Right lobe of liver (tissue), 6 donors: ENCODE data around the gene TMEM229A. TPM values are rescaled to one million over a fixed set of nuclear protein-coding genes. Genes with fewer than 3 reads are reported as not detected.
"Not testable (repeated sequence)": the region's sequence is repeated elsewhere in the genome, so short reads cannot be mapped to it uniquely, and the experiment has no call there.

Experiments used
- ATAC-seq, 4 donors: fragments of 200-7000 bp; cut with Tn5 transposase; one replicate each; pipeline ENCODE4 v1.9.1; 2020; ENCODE audit warnings: mild to moderate bottlenecking in 4 of 4, moderate library complexity in 4 of 4
- DNase-seq, 3 donors: peaks; one replicate each; pipeline ENCODE4 v3.0.0-alpha.2; 2020
- H3K27ac ChIP-seq, 3 donors: fragments of 200-600 bp; one replicate each; pipeline ENCODE4 v1.8.0; 2022
- H3K27me3 ChIP-seq, 2 donors: fragments of 200-600 bp; one replicate each; pipeline ENCODE4 v1.8.0; 2022
- H3K36me3 ChIP-seq, 4 donors: fragments of 200-600 bp; sonication (generic) in 1 of 4; one replicate each; pipeline versions ENCODE4 v1.5.1 to v1.8.0; 2017 to 2022; ENCODE audit warnings: control low read depth in 1 of 4
- H3K4me1 ChIP-seq, 4 donors: fragments of 200-600 bp; sonication (generic) in 1 of 4; one replicate each; pipeline versions ENCODE4 v1.5.1 to v1.8.0; 2017 to 2022; ENCODE audit warnings: control low read depth in 1 of 4
- H3K4me3 ChIP-seq, 3 donors: fragments of 200-600 bp; one replicate each; pipeline ENCODE4 v1.8.0; 2022
- H3K9me3 ChIP-seq, 4 donors: fragments of 200-600 bp; sonication (generic) in 1 of 4; one replicate each; pipeline versions ENCODE4 v1.5.1 to v1.8.0; 2017 to 2022; ENCODE audit warnings: control low read depth in 1 of 4
- CTCF ChIP-seq, 4 donors: fragments of 200-600 bp in 3 of 4; fragments of 450-650 bp in 1 of 4; IDR thresholded peaks; one replicate each; pipeline versions ENCODE4 v1.5.1 to v1.8.0; 2016 to 2022; ENCODE audit warnings: antibody characterized with exemption in 4 of 4, mild to moderate bottlenecking in 2 of 4
- POLR2A ChIP-seq: fragments of 450-650 bp; IDR thresholded peaks from one replicate; pipeline ENCODE4 v1.6.1; 2017; ENCODE audit warnings: antibody characterized with exemption, mild to moderate bottlenecking
- WGBS: methylation state at CpG from one replicate; pipeline ENCODE4 v1.1.6; 2018; ENCODE audit warnings: low coverage, low lambda C conversion rate; ENCODE audit not compliant: insufficient coverage; ENCODE audit errors: missing lambda C conversion rate; 5-methylcytosine and 5-hydroxymethylcytosine counted together
- intact Hi-C, 2 donors: fragments of 100-400 bp; cut with DNase I; formaldehyde crosslinking; loops; one replicate each; pipeline versions ENCODE4 v1.11.2 to v1.14.1; 2022
- total RNA-seq, 6 experiments: library from RNA; depleted of rRNA in 2 of 6; stranded (reverse); fragments of >200 nt in 2 of 6; fragmentation: NEBNext Ultra II Directional in 3 of 6; extraction: Animal tissue kit (Norgen Biotek cat#: 25700) in 3 of 6; gene quantifications; one replicate each; pipeline versions ENCODE4 v1.1.0 to v1.2.4, GENCODE V29; 2016 to 2023
- donor health status: DM: no; HTN: yes; CAD: no.
- donor health status: DM: no; HTN: no; CAD: no.
- donor health status: DM: no; HTN: no; CAD: no.
- donor health status: DM: no; HTN: yes; CAD: no.
- donor health status: DM: no; HTN: yes; CAD: no.

Gene TMEM229A
- total RNA-seq, 6 experiments from 2014 or later: not detected

- Histone ChIP-seq H3K4me3 (no peak overlapping the region), H3K36me3 (no peaks in the 10 kb centered on the region), H3K9me3 (no peaks in the 10 kb centered on the region), H3K27ac (no peak overlapping the region), H3K27me3 (no peaks in the 10 kb centered on the region), H3K4me1 (no peaks in the 10 kb centered on the region)
- no peak for DNase-seq
- WGBS: 88% methylated on average over 1 of the region's 1 CpG
- TF ChIP-seq CTCF (IDR thresholded peaks at IDR 0.05): no peak
- TF ChIP-seq POLR2A: no peak
- intact Hi-C loops: no loop called here
- no peak for ATAC-seq
Observed at GRCh38 chr7:124020060-124020459, 12.8 kb downstream of the TMEM229A start.

GRCh38 chr7:124013306-124013705 is 19.6 kb downstream of the TMEM229A start:
- no peaks in the 10 kb centered on the region for H3K4me1 ChIP-seq
- H3K4me3 ChIP-seq: no peak overlapping the region
- DNase-seq (no peak), ATAC-seq (no peak)
- no peaks in the 10 kb centered on the region for H3K9me3 ChIP-seq
- intact Hi-C loops: no loop called here
- no peaks in the 10 kb centered on the region for H3K36me3 ChIP-seq
- no peaks in the 10 kb centered on the region for H3K27me3 ChIP-seq
- no peak overlapping the region for H3K27ac ChIP-seq
- 23% methylated on average over 3 of the region's 3 CpGs for WGBS
- TF ChIP-seq CTCF (IDR thresholded peaks at IDR 0.05) (no peak), POLR2A (no peak)

- WGBS: 75% methylated on average over 3 of the region's 3 CpGs
Observed at GRCh38 chr7:124012864-124013263, 20.0 kb downstream of the TMEM229A start.

GRCh38 chr7:124009321-124009720 is 23.5 kb downstream of the TMEM229A start:
- ATAC-seq (no peak), DNase-seq (no peak)
- Histone ChIP-seq H3K9me3 (no peaks in the 10 kb centered on the region), H3K36me3 (no peaks in the 10 kb centered on the region), H3K27ac (no peak overlapping the region), H3K27me3 (no peaks in the 10 kb centered on the region), H3K4me3 (no peak overlapping the region), H3K4me1 (no peaks in the 10 kb centered on the region)
- intact Hi-C loops: no loop called here
- WGBS: 25% methylated on average over 2 of the region's 2 CpGs
- TF ChIP-seq CTCF (IDR thresholded peaks at IDR 0.05) (no peak), POLR2A (no peak)

More at GRCh38 chr7:124012864-124013263, 20.0 kb downstream of the TMEM229A start:
- Histone ChIP-seq H3K27ac (no peak overlapping the region), H3K4me1 (no peaks in the 10 kb centered on the region), H3K27me3 (no peaks in the 10 kb centered on the region), H3K4me3 (no peak overlapping the region), H3K9me3 (no peaks in the 10 kb centered on the region), H3K36me3 (no peaks in the 10 kb centered on the region)
- DNase-seq: no peak
- no peak for ATAC-seq
- intact Hi-C loops: no loop called here
- TF ChIP-seq CTCF (IDR thresholded peaks at IDR 0.05): no peak
- TF ChIP-seq POLR2A: no peak

- H3K4me1 ChIP-seq, intact Hi-C loops, DNase-seq, H3K27me3 ChIP-seq, H3K9me3 ChIP-seq, H3K4me3 ChIP-seq, H3K36me3 ChIP-seq, ATAC-seq, H3K27ac ChIP-seq: not testable (repeated sequence)
- WGBS: 50% methylated on average over 6 of the region's 6 CpGs
Observed at GRCh38 chr7:124008296-124008695, 24.6 kb downstream of the TMEM229A start.
